WTC11 (cell line): ENCODE results near the gene ZNF425. TPM values are rescaled to one million over a fixed set of nuclear protein-coding genes. Genes with fewer than 3 reads are reported as not detected.

Experiments used
- ATAC-seq: fragments of 200-7000 bp; cut with Tn5 transposase; 2 replicates; pipeline ENCODE4 v1.10.0; 2021; ENCODE audit warnings: mild to moderate bottlenecking, moderate library complexity
- CTCF ChIA-PET: fragments of 300-600 bp; sonication (Branson Sonifier 250); formaldehyde crosslinking; loops from one replicate; lab custom pipeline; 2021; ENCODE audit warnings: antibody characterized with exemption; lab: Charles Lee
- POLR2A ChIA-PET: fragments of 350-600 bp; sonication (Branson Sonifier 250); formaldehyde crosslinking; loops from one replicate; lab custom pipeline; 2021; ENCODE audit warnings: antibody characterized with exemption; lab: Charles Lee
- DNase-seq: peaks from one replicate; pipeline ENCODE4 v3.0.0; 2021; ENCODE audit warnings: low spot score
- H3K27ac Mint-ChIP-seq: 2 replicates; pipeline ENCODE4 v1.8.0; 2021; ENCODE audit warnings: mixed read lengths
- H3K27me3 Mint-ChIP-seq: 2 replicates; pipeline ENCODE4 v1.8.0; 2021; ENCODE audit warnings: low read depth, mild to moderate bottlenecking, moderate library complexity, mixed read lengths
- H3K36me3 Mint-ChIP-seq: 2 replicates; pipeline ENCODE4 v1.8.0; 2021; ENCODE audit warnings: mixed read lengths
- H3K4me1 Mint-ChIP-seq: 2 replicates; pipeline ENCODE4 v1.8.0; 2022; ENCODE audit warnings: mixed read lengths
- H3K4me3 Mint-ChIP-seq: 2 replicates; pipeline ENCODE4 v1.8.0; 2021; ENCODE audit warnings: mild to moderate bottlenecking, moderate library complexity, mixed read lengths
- H3K9me3 Mint-ChIP-seq: 2 replicates; pipeline ENCODE4 v1.8.0; 2021; ENCODE audit warnings: mixed read lengths
- ARID4B ChIP-seq: sonication (generic); formaldehyde crosslinking; IDR thresholded peaks from 2 replicates; pipeline ENCODE4 v1.8.0; 2023; ENCODE audit warnings: missing genetic modification reagents, mild to moderate bottlenecking, borderline replicate concordance
- CTCF ChIP-seq: fragments of 200-600 bp; IDR thresholded peaks from 2 replicates; pipeline ENCODE4 v1.8.0; 2022; ENCODE audit warnings: antibody characterized with exemption
- ERG ChIP-seq: fragments of 250-450 bp; sonication (Bioruptor Pico); IDR thresholded peaks from 2 replicates; pipeline ENCODE4 v1.8.0; 2021; ENCODE audit warnings: mild to moderate bottlenecking
- FOXJ3 ChIP-seq: sonication (generic); formaldehyde crosslinking; IDR thresholded peaks from 2 replicates; pipeline ENCODE4 v1.9.0; 2021; ENCODE audit warnings: missing genetic modification reagents, mild to moderate bottlenecking, borderline replicate concordance
- FOXP4 ChIP-seq: sonication (generic); formaldehyde crosslinking; IDR thresholded peaks from 2 replicates; pipeline ENCODE4 v1.8.0; 2022; ENCODE audit warnings: mild to moderate bottlenecking, missing genetic modification reagents
- GABPB1 ChIP-seq: sonication (generic); formaldehyde crosslinking; IDR thresholded peaks from 2 replicates; pipeline ENCODE4 v1.8.1; 2023; ENCODE audit warnings: mild to moderate bottlenecking, missing genetic modification reagents
- GTF2I ChIP-seq: fragments of 250-450 bp; sonication (Bioruptor Pico); conservative IDR thresholded peaks from 2 replicates; pipeline ENCODE4 v1.4.0; 2021; ENCODE audit warnings: mild to moderate bottlenecking
- HMGA2 ChIP-seq: fragments of 250-450 bp; sonication (Bioruptor Pico); IDR thresholded peaks from 2 replicates; pipeline ENCODE4 v1.4.0; 2021; ENCODE audit warnings: mild to moderate bottlenecking, moderate library complexity
- JUN ChIP-seq: sonication (generic); formaldehyde crosslinking; IDR thresholded peaks from 2 replicates; pipeline ENCODE4 v1.8.0; 2023; ENCODE audit warnings: mild to moderate bottlenecking, missing genetic modification reagents
- KAT7 ChIP-seq: sonication (generic); formaldehyde crosslinking; IDR thresholded peaks from 2 replicates; pipeline ENCODE4 v1.8.1; 2023; ENCODE audit warnings: missing genetic modification reagents, mild to moderate bottlenecking, borderline replicate concordance
- MXD4 ChIP-seq: fragments of 250-450 bp; sonication (Bioruptor Pico); IDR thresholded peaks from 2 replicates; pipeline ENCODE4 v1.8.0; 2021; ENCODE audit warnings: mild to moderate bottlenecking, moderate library complexity, borderline replicate concordance
- NR1H2 ChIP-seq: sonication (generic); formaldehyde crosslinking; IDR thresholded peaks from 2 replicates; pipeline ENCODE4 v1.9.0; 2021; ENCODE audit warnings: mild to moderate bottlenecking, moderate library complexity, missing genetic modification reagents
- OVOL2 ChIP-seq: fragments of 250-450 bp; sonication (Bioruptor Pico); IDR thresholded peaks from 2 replicates; pipeline ENCODE4 v1.9.0; 2021; ENCODE audit warnings: mild to moderate bottlenecking, borderline replicate concordance
- RELA ChIP-seq: sonication (generic); formaldehyde crosslinking; IDR thresholded peaks from 2 replicates; pipeline ENCODE4 v1.8.1; 2022; ENCODE audit warnings: missing genetic modification reagents, mild to moderate bottlenecking, borderline replicate concordance
- SP1 ChIP-seq: sonication (generic); formaldehyde crosslinking; conservative IDR thresholded peaks from 2 replicates; pipeline ENCODE4 v1.8.1; 2022; ENCODE audit warnings: missing genetic modification reagents
- ZNF263 ChIP-seq: sonication (generic); formaldehyde crosslinking; IDR thresholded peaks from 2 replicates; pipeline ENCODE4 v1.8.1; 2022; ENCODE audit warnings: low read depth, mild to moderate bottlenecking, moderate library complexity, missing genetic modification reagents
- ZNF396 ChIP-seq: fragments of 250-450 bp; sonication (Bioruptor Pico); IDR thresholded peaks from 2 replicates; pipeline ENCODE4 v1.8.0; 2021; ENCODE audit warnings: mild to moderate bottlenecking, moderate library complexity, borderline replicate concordance
- ZNF671 ChIP-seq: fragments of 250-450 bp; sonication (Bioruptor Pico); IDR thresholded peaks from 2 replicates; pipeline ENCODE4 v1.8.0; 2021; ENCODE audit warnings: mild to moderate bottlenecking
- ZSCAN18 ChIP-seq: fragments of 250-450 bp; sonication (Bioruptor Pico); IDR thresholded peaks from 2 replicates; pipeline ENCODE4 v2.1.2; 2022; ENCODE audit warnings: mild to moderate bottlenecking, moderate library complexity
- total RNA-seq: library from RNA; stranded (reverse); gene quantifications from 3 replicates; pipeline ENCODE4 v1.2.3, GENCODE V29; 2021

The ZNF425 gene
- total RNA-seq, 1 experiment from 2014 or later, result 3.8 TPM

- ChIA-PET CTCF (no interaction called here), POLR2A (no interaction called here)
- Mint-ChIP-seq H3K36me3 (peaks cover 74% of the 10 kb centered on the region), H3K9me3 (no peaks in the 10 kb centered on the region), H3K27me3 (no peaks in the 10 kb centered on the region), H3K27ac (peak overlapping the region; percentile 50; the same call in 1 of the 2 replicates), H3K4me3 (no peak overlapping the region), H3K4me1 (no peaks in the 10 kb centered on the region)
- DNase-seq, result no peak
- no peak for TF ChIP-seq HMGA2 (CRISPR knock-in tag)
- TF ChIP-seq JUN (CRISPR knock-in tag), result no peak
- no peak for TF ChIP-seq ZNF671
- no peak for TF ChIP-seq KAT7 (CRISPR knock-in tag)
- TF ChIP-seq MXD4 (CRISPR knock-in tag), result no peak
- no peak for TF ChIP-seq NR1H2 (CRISPR knock-in tag)
- TF ChIP-seq FOXJ3 (CRISPR knock-in tag), result no peak
- ATAC-seq, result no peak
Observed at GRCh38 chr7:149172534-149172920, 46.4 kb upstream of the ZNF425 start.

GRCh38 chr7:149171892-149172533 is 45.9 kb upstream of the ZNF425 start:
- Mint-ChIP-seq H3K27me3 (no peaks in the 10 kb centered on the region), H3K27ac (peak overlapping the region; percentile 50; the same call in 1 of the 2 replicates), H3K4me1 (no peaks in the 10 kb centered on the region), H3K9me3 (no peaks in the 10 kb centered on the region), H3K36me3 (peaks cover 74% of the 10 kb centered on the region), H3K4me3 (no peak overlapping the region)
- TF ChIP-seq GABPB1 (CRISPR knock-in tag) (peak; percentile 97), FOXJ3 (CRISPR knock-in tag) (no peak)
- no peak for ATAC-seq
- POLR2A ChIA-PET, result no interaction called here
- no peak for DNase-seq
- CTCF ChIA-PET, result no interaction called here

- Mint-ChIP-seq H3K36me3 (peaks cover 73% of the 10 kb centered on the region), H3K9me3 (no peaks in the 10 kb centered on the region), H3K27me3 (no peaks in the 10 kb centered on the region), H3K4me1 (no peaks in the 10 kb centered on the region), H3K27ac (peak overlapping the region; percentile 66; the same call in 1 of the 2 replicates), H3K4me3 (no peak overlapping the region)
- ChIA-PET POLR2A (interaction anchor here (0.6 kb wide), 1 partner anchor 10 kb away, joined by 7 read pairs; no protein-coding TSS in a partner anchor), CTCF (interaction anchor here (2.2 kb wide), 1 partner anchor 20 kb away, joined by 6 read pairs; the partner anchor contains the start of gene ZNF398)
- no peak for ATAC-seq
- DNase-seq, result no peak
- TF ChIP-seq JUN (CRISPR knock-in tag) (no peak), SP1 (CRISPR knock-in tag) (no peak), ZNF263 (CRISPR knock-in tag) (no peak), CTCF (no peak), GTF2I (CRISPR knock-in tag) (no peak), RELA (no peak), ERG (no peak), ZSCAN18 (CRISPR knock-in tag) (no peak), ZNF396 (CRISPR knock-in tag) (no peak), FOXP4 (CRISPR knock-in tag) (no peak), ARID4B (no peak), OVOL2 (CRISPR knock-in tag) (no peak)
Observed at GRCh38 chr7:149166630-149167352, 40.7 kb upstream of the ZNF425 start.
